ENCODE data around the gene SPACA7. TPM values are rescaled to one million over a fixed set of nuclear protein-coding genes. Genes with fewer than 3 reads are reported as not detected.

Gene SPACA7
- polyA plus RNA-seq, 1 donor from 2014 or later: not detected

DNA sequence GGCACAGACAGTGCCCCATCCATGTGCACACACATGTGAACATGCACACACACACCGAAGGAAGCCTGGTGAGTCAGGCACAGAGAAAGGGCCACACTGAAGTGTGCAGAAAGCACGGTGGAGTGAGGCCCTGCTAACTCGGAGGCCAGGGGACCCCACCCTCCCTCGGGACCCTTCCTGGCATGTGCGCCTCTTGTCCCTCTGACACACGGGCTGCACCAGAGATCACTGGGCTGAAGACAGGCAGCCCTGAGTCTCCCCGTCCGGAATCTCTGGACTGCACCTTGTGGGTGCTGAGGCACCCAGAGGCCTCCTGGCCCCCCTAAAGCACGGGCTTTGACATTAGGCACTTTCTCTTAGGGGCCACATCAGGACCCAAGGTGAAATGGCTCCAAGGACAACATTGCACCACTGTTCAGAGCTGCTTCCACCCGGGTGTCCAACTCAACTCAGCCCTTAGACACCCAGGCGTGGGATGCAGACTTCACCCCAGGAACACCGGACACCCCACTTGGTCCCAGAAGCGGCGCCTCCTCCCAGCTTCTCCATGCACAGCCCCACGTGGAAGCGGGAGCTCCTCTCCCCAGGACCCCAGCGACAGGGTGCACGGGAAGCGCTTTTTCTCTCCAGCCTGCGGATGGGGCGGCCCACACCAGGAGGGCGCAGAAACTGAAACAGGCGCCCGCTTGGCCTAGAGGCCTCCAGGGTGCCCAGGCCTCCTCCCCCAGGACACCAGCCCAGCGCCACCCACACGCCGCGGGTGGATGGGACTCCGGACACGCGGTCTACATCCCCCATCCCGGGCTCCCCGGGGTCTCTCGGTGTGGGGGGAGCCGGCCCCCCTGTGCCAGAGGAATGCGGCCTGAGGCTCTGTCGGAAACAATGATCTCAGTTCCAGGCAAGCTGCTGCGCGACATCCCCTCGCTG, 90.2 kb downstream of the SPACA7 start:
- H3K9me3 ChIP-seq (ENCODE audit: low read length): no peaks in the 10 kb centered on the region
- H3K9me2 ChIP-seq (ENCODE audit: insufficient read depth, low read length): no peaks in the 10 kb centered on the region
- H3K4me2 ChIP-seq (ENCODE audit: low read length): no peak overlapping the region
- H3K9ac ChIP-seq (ENCODE audit: low read length): no peak overlapping the region
- no peaks in the 10 kb centered on the region for H3F3A ChIP-seq (ENCODE audit: insufficient read depth, low read length, poor library complexity, severe bottlenecking)
- no peaks in the 10 kb centered on the region for H3K79me2 ChIP-seq (replicated peaks; ENCODE audit: insufficient read depth, low read length)
- no peak overlapping the region for H2AFZ ChIP-seq (ENCODE audit: low read depth, low read length)
- H3K36me3 ChIP-seq (ENCODE audit: insufficient read depth, low read length): no peaks in the 10 kb centered on the region
- no peaks in the 10 kb centered on the region for H4K20me1 ChIP-seq (ENCODE audit: insufficient read depth)
- TF ChIP-seq EP300 (conservative IDR thresholded peaks at IDR 0.05; ENCODE audit: poor library complexity, severe bottlenecking): no peak
- no peak for TF ChIP-seq EZH2 (IDR thresholded peaks at IDR 0.05; ENCODE audit: borderline replicate concordance, insufficient read depth, low read length, poor library complexity, severe bottlenecking)
- TF ChIP-seq SMC3 (conservative IDR thresholded peaks at IDR 0.05; ENCODE audit: poor library complexity): no peak
- no peak for TF ChIP-seq MXI1 (conservative IDR thresholded peaks at IDR 0.05; ENCODE audit: poor library complexity, severe bottlenecking)
- no peak for TF ChIP-seq POLR2AphosphoS5 (IDR thresholded peaks at IDR 0.05)
- TF ChIP-seq CTCF (IDR thresholded peaks at IDR 0.05; ENCODE audit: poor library complexity, severe bottlenecking): no peak
- TF ChIP-seq, protein P1, sequence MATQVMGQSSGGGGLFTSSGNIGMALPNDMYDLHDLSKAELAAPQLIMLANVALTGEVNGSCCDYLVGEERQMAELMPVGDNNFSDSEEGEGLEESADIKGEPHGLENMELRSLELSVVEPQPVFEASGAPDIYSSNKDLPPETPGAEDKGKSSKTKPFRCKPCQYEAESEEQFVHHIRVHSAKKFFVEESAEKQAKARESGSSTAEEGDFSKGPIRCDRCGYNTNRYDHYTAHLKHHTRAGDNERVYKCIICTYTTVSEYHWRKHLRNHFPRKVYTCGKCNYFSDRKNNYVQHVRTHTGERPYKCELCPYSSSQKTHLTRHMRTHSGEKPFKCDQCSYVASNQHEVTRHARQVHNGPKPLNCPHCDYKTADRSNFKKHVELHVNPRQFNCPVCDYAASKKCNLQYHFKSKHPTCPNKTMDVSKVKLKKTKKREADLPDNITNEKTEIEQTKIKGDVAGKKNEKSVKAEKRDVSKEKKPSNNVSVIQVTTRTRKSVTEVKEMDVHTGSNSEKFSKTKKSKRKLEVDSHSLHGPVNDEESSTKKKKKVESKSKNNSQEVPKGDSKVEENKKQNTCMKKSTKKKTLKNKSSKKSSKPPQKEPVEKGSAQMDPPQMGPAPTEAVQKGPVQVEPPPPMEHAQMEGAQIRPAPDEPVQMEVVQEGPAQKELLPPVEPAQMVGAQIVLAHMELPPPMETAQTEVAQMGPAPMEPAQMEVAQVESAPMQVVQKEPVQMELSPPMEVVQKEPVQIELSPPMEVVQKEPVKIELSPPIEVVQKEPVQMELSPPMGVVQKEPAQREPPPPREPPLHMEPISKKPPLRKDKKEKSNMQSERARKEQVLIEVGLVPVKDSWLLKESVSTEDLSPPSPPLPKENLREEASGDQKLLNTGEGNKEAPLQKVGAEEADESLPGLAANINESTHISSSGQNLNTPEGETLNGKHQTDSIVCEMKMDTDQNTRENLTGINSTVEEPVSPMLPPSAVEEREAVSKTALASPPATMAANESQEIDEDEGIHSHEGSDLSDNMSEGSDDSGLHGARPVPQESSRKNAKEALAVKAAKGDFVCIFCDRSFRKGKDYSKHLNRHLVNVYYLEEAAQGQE (IDR thresholded peaks at IDR 0.05; ENCODE audit: borderline replicate concordance): no peak
- no peak for TF ChIP-seq RAD21 (conservative IDR thresholded peaks at IDR 0.05)
- TF ChIP-seq TAF1 (IDR thresholded peaks at IDR 0.05; ENCODE audit: low read depth): no peak
- H3K27me3 ChIP-seq (ENCODE audit: insufficient read depth, low read depth, low read length): no peaks in the 10 kb centered on the region
- no peak overlapping the region for H3K4me3 ChIP-seq (ENCODE audit: low read length)
- no peak overlapping the region for H3K27ac ChIP-seq (ENCODE audit: low read length)

GRCh38 chr13:112467236-112467635, 91.1 kb downstream of the SPACA7 start:
- Histone ChIP-seq H3K9me3 (ENCODE audit: low read length) (no peaks in the 10 kb centered on the region), H3F3A (ENCODE audit: insufficient read depth, low read length, poor library complexity, severe bottlenecking) (no peaks in the 10 kb centered on the region), H3K27ac (ENCODE audit: low read length) (no peak overlapping the region), H3K27me3 (ENCODE audit: insufficient read depth, low read depth, low read length) (no peaks in the 10 kb centered on the region), H3K9me2 (ENCODE audit: insufficient read depth, low read length) (no peaks in the 10 kb centered on the region), H2AFZ (ENCODE audit: low read depth, low read length) (no peak overlapping the region), H3K79me2 (replicated peaks; ENCODE audit: insufficient read depth, low read length) (no peaks in the 10 kb centered on the region), H3K4me2 (ENCODE audit: low read length) (no peak overlapping the region), H3K4me3 (ENCODE audit: low read length) (no peak overlapping the region), H4K20me1 (ENCODE audit: insufficient read depth) (no peaks in the 10 kb centered on the region), H3K9ac (ENCODE audit: low read length) (no peak overlapping the region), H3K36me3 (ENCODE audit: insufficient read depth, low read length) (no peaks in the 10 kb centered on the region)
- TF ChIP-seq RAD21 (conservative IDR thresholded peaks at IDR 0.05) (no peak), EP300 (conservative IDR thresholded peaks at IDR 0.05; ENCODE audit: poor library complexity, severe bottlenecking) (no peak), CTCF (IDR thresholded peaks at IDR 0.05; ENCODE audit: poor library complexity, severe bottlenecking) (no peak), SMC3 (conservative IDR thresholded peaks at IDR 0.05; ENCODE audit: poor library complexity) (no peak), POLR2AphosphoS5 (IDR thresholded peaks at IDR 0.05) (no peak), EZH2 (IDR thresholded peaks at IDR 0.05; ENCODE audit: borderline replicate concordance, insufficient read depth, low read length, poor library complexity, severe bottlenecking) (no peak), TAF1 (IDR thresholded peaks at IDR 0.05; ENCODE audit: low read depth) (no peak)
- TF ChIP-seq, protein P1 (IDR thresholded peaks at IDR 0.05; ENCODE audit: borderline replicate concordance): no peak
